Measurements from ENCODE around the gene TET2. TPM values are rescaled to one million over a fixed set of nuclear protein-coding genes. Genes with fewer than 3 reads are reported as not detected.

TET2 gene
- total RNA-seq, 4 donors from 2014 or later = 27.4 to 40.5 (median 32.4) TPM

GRCh38 chr4:105112274-105112673 is 34.4 kb upstream of the TET2 start:
- Histone ChIP-seq H3K36me3 (no peaks in the 10 kb centered on the region), H3K4me1 (no peaks in the 10 kb centered on the region), H3K27ac (no peak overlapping the region), H3K4me3 (replicated peaks in 1 of 3) (no peak overlapping the region), H3K9me3 (no peaks in the 10 kb centered on the region), H3K27me3 (no peaks in the 10 kb centered on the region)
- TF ChIP-seq CTCF (IDR thresholded peaks at IDR 0.05) (no peak), POLR2A (IDR thresholded peaks at IDR 0.05) (no peak)
- DNase-seq = no peak
- intact Hi-C loops (cut with DNase I) = no loop called here
- 77 to 88% methylated on average over 1 of the region's 1 CpG for WGBS, 2 donors

GRCh38 chr4:105113800-105114199 is 32.9 kb upstream of the TET2 start:
- H3K4me1 ChIP-seq = no peaks in the 10 kb centered on the region
- no peaks in the 10 kb centered on the region for H3K36me3 ChIP-seq
- H3K9me3 ChIP-seq = no peaks in the 10 kb centered on the region
- no peak for DNase-seq
- H3K27ac ChIP-seq = no peak overlapping the region
- TF ChIP-seq POLR2A (IDR thresholded peaks at IDR 0.05) (no peak), CTCF (IDR thresholded peaks at IDR 0.05) (no peak)
- 70 to 89% methylated on average over 1 of the region's 1 CpG for WGBS, 2 donors
- intact Hi-C loops (cut with DNase I) = no loop called here
- H3K4me3 ChIP-seq (replicated peaks in 1 of 3) = no peak overlapping the region
- H3K27me3 ChIP-seq = no peaks in the 10 kb centered on the region

GRCh38 chr4:105116616-105117319 is 29.9 kb upstream of the TET2 start:
- no peaks in the 10 kb centered on the region for H3K27me3 ChIP-seq
- no peak overlapping the region for H3K4me3 ChIP-seq (replicated peaks in 1 of 3)
- H3K36me3 ChIP-seq = no peaks in the 10 kb centered on the region
- DNase-seq = peak; percentile 26 to 53
- no peak overlapping the region for H3K27ac ChIP-seq
- H3K9me3 ChIP-seq = no peaks in the 10 kb centered on the region
- intact Hi-C loops (cut with DNase I) = no loop called here
- TF ChIP-seq POLR2A (IDR thresholded peaks at IDR 0.05) (no peak), CTCF (IDR thresholded peaks at IDR 0.05) (peak in 1 of 6 experiments; percentile 10)
- WGBS, 2 donors = 48 to 50% methylated on average over 3 of the region's 3 CpGs
- H3K4me1 ChIP-seq = no peaks in the 10 kb centered on the region

- Histone ChIP-seq H3K27me3 (no peaks in the 10 kb centered on the region), H3K9me3 (no peaks in the 10 kb centered on the region), H3K36me3 (no peaks in the 10 kb centered on the region), H3K27ac (no peak overlapping the region), H3K4me3 (replicated peaks in 1 of 3) (no peak overlapping the region), H3K4me1 (no peaks in the 10 kb centered on the region)
- TF ChIP-seq CTCF (IDR thresholded peaks at IDR 0.05) (no peak), POLR2A (IDR thresholded peaks at IDR 0.05) (no peak)
- intact Hi-C loops (cut with DNase I) = no loop called here
- no peak for DNase-seq
Observed at GRCh38 chr4:105119356-105119755, 27.3 kb upstream of the TET2 start.

GRCh38 chr4:105120626-105121025 is 26.1 kb upstream of the TET2 start:
- Histone ChIP-seq H3K36me3 (no peaks in the 10 kb centered on the region), H3K27ac (no peak overlapping the region), H3K9me3 (no peaks in the 10 kb centered on the region), H3K4me1 (no peaks in the 10 kb centered on the region), H3K4me3 (replicated peaks in 1 of 3) (no peak overlapping the region), H3K27me3 (no peaks in the 10 kb centered on the region)
- TF ChIP-seq CTCF (IDR thresholded peaks at IDR 0.05) (no peak), POLR2A (IDR thresholded peaks at IDR 0.05) (no peak)
- intact Hi-C loops (cut with DNase I) = no loop called here
- no peak for DNase-seq
